ENCODE data around the gene ALPK1. TPM values are rescaled to one million over a fixed set of nuclear protein-coding genes. Genes with fewer than 3 reads are reported as not detected.
A peak's percentile ranks its signal among the peaks of the same experiment; 100 is the strongest.

ALPK1 gene
- total RNA-seq, 1 donor from 2014 or later, result 40.1 TPM

- intact Hi-C loops (cut with DNase I), result no loop called here
- DNase-seq, result no peak
- Histone ChIP-seq H3K9me3 (no peaks in the 10 kb centered on the region), H3K27ac (no peak overlapping the region), H3K36me3 (no peaks in the 10 kb centered on the region), H3K4me3 (no peak overlapping the region), H3K27me3 (ENCODE audit: low read depth) (no peaks in the 10 kb centered on the region), H3K4me1 (no peaks in the 10 kb centered on the region)
- no peak for ATAC-seq
- TF ChIP-seq CTCF (IDR thresholded peaks at IDR 0.05), result no peak
These were observed 42.9 kb downstream of the ALPK1 start for GRCh38 chr4:112340023-112340422.

- Histone ChIP-seq H3K36me3 (no peaks in the 10 kb centered on the region), H3K4me1 (no peaks in the 10 kb centered on the region), H3K27ac (no peak overlapping the region), H3K4me3 (no peak overlapping the region), H3K9me3 (no peaks in the 10 kb centered on the region), H3K27me3 (ENCODE audit: low read depth) (no peaks in the 10 kb centered on the region)
- DNase-seq, result no peak
- intact Hi-C loops (cut with DNase I), result no loop called here
- no peak for TF ChIP-seq CTCF (IDR thresholded peaks at IDR 0.05)
- ATAC-seq, result no peak
These were observed 43.9 kb downstream of the ALPK1 start for GRCh38 chr4:112341033-112341432.

- Histone ChIP-seq H3K9me3 (no peaks in the 10 kb centered on the region), H3K4me3 (no peak overlapping the region), H3K27ac (no peak overlapping the region), H3K27me3 (ENCODE audit: low read depth) (no peaks in the 10 kb centered on the region), H3K4me1 (no peaks in the 10 kb centered on the region), H3K36me3 (no peaks in the 10 kb centered on the region)
- ATAC-seq (no peak), DNase-seq (no peak)
- TF ChIP-seq CTCF (IDR thresholded peaks at IDR 0.05), result no peak
- intact Hi-C loops (cut with DNase I), result no loop called here
These were observed 46.3 kb downstream of the ALPK1 start for GRCh38 chr4:112343330-112344080.

GRCh38 chr4:112348488-112349158 lies 51.5 kb downstream of the ALPK1 start:
- DNase-seq, result no peak
- no peaks in the 10 kb centered on the region for H3K4me1 ChIP-seq
- TF ChIP-seq CTCF (IDR thresholded peaks at IDR 0.05), result no peak
- H3K9me3 ChIP-seq, result no peaks in the 10 kb centered on the region
- no peaks in the 10 kb centered on the region for H3K36me3 ChIP-seq
- H3K27me3 ChIP-seq (ENCODE audit: low read depth), result no peaks in the 10 kb centered on the region
- ATAC-seq, result peak; percentile 62 to 79
- no peak overlapping the region for H3K27ac ChIP-seq
- intact Hi-C loops (cut with DNase I), result no loop called here
- no peak overlapping the region for H3K4me3 ChIP-seq

- no peak for TF ChIP-seq CTCF (IDR thresholded peaks at IDR 0.05)
- Histone ChIP-seq H3K36me3 (no peaks in the 10 kb centered on the region), H3K4me1 (no peaks in the 10 kb centered on the region), H3K9me3 (no peaks in the 10 kb centered on the region), H3K27ac (no peak overlapping the region), H3K4me3 (no peak overlapping the region), H3K27me3 (ENCODE audit: low read depth) (no peaks in the 10 kb centered on the region)
- intact Hi-C loops (cut with DNase I), result no loop called here
- ATAC-seq (no peak), DNase-seq (no peak)
These were observed 55.6 kb downstream of the ALPK1 start for GRCh38 chr4:112352736-112353135.
